KOPT-K1 (cell line): Measurements from ENCODE around the gene CCDC136.

Experiments
- H3K27ac ChIP-seq: fragments of 200-600 bp; sonication (generic); 2 replicates; pipeline ENCODE4 v1.5.1; 2016; ENCODE audit warnings: antibody characterized with exemption, mild to moderate bottlenecking, low read depth, low read length; ENCODE audit not compliant: poor library complexity, severe bottlenecking
- H3K36me3 ChIP-seq: fragments of 200-600 bp; sonication (generic); 2 replicates; pipeline ENCODE4 v1.5.1; 2017; ENCODE audit warnings: antibody characterized with exemption, mild to moderate bottlenecking, low read length, moderate library complexity; ENCODE audit not compliant: insufficient read depth
- H3K9me3 ChIP-seq: fragments of 200-600 bp; sonication (generic); 2 replicates; pipeline ENCODE4 v1.5.1; 2017; ENCODE audit warnings: antibody characterized with exemption, low read length, mild to moderate bottlenecking; ENCODE audit not compliant: insufficient read depth, poor library complexity, severe bottlenecking

The CCDC136 gene

GRCh38 chr7:128790315-128791041 lies 1.3 kb upstream of the CCDC136 start:
- Histone ChIP-seq H3K9me3 (no peaks in the 10 kb centered on the region), H3K27ac (peak overlapping the region; percentile 51), H3K36me3 (peaks cover 11% of the 10 kb centered on the region; the same call in 1 of the 2 replicates)

- no peaks in the 10 kb centered on the region for H3K9me3 ChIP-seq
- H3K36me3 ChIP-seq = peaks cover 17% of the 10 kb centered on the region; the same call in 1 of the 2 replicates
- peak overlapping the region; percentile 51 for H3K27ac ChIP-seq
These were observed 182 bp downstream of the CCDC136 start for GRCh38 chr7:128791972-128792327.

- Histone ChIP-seq H3K27ac (no peak overlapping the region), H3K9me3 (no peaks in the 10 kb centered on the region), H3K36me3 (peaks cover 22% of the 10 kb centered on the region; the same call in 1 of the 2 replicates)
These were observed 858 bp downstream of the CCDC136 start for GRCh38 chr7:128792471-128793180.

- Histone ChIP-seq H3K9me3 (no peaks in the 10 kb centered on the region), H3K36me3 (peaks cover 22% of the 10 kb centered on the region; the same call in 1 of the 2 replicates), H3K27ac (no peak overlapping the region)
These were observed 1.4 kb downstream of the CCDC136 start for GRCh38 chr7:128793181-128793547.

GRCh38 chr7:128794020-128794419 lies 2.3 kb downstream of the CCDC136 start:
- H3K27ac ChIP-seq = no peak overlapping the region
- peaks cover 22% of the 10 kb centered on the region; the same call in 1 of the 2 replicates for H3K36me3 ChIP-seq
- no peaks in the 10 kb centered on the region for H3K9me3 ChIP-seq

- Histone ChIP-seq H3K27ac (no peak overlapping the region), H3K9me3 (no peaks in the 10 kb centered on the region), H3K36me3 (peaks cover 22% of the 10 kb centered on the region; the same call in 1 of the 2 replicates)
These were observed 2.7 kb downstream of the CCDC136 start for GRCh38 chr7:128794436-128794835.

GRCh38 chr7:128795129-128795528 lies 3.4 kb downstream of the CCDC136 start:
- Histone ChIP-seq H3K27ac (no peak overlapping the region), H3K9me3 (no peaks in the 10 kb centered on the region), H3K36me3 (peaks cover 22% of the 10 kb centered on the region; the same call in 1 of the 2 replicates)

GRCh38 chr7:128796327-128796726 lies 4.6 kb downstream of the CCDC136 start:
- Histone ChIP-seq H3K9me3 (no peaks in the 10 kb centered on the region), H3K36me3 (peaks cover 27% of the 10 kb centered on the region; the same call in 1 of the 2 replicates), H3K27ac (no peak overlapping the region)

GRCh38 chr7:128799451-128799850 lies 7.7 kb downstream of the CCDC136 start:
- no peaks in the 10 kb centered on the region for H3K9me3 ChIP-seq
- peaks cover 52% of the 10 kb centered on the region; the same call in 1 of the 2 replicates for H3K36me3 ChIP-seq
- no peak overlapping the region for H3K27ac ChIP-seq

- Histone ChIP-seq H3K27ac (no peak overlapping the region), H3K9me3 (no peaks in the 10 kb centered on the region), H3K36me3 (peaks cover 52% of the 10 kb centered on the region; the same call in 1 of the 2 replicates)
These were observed 8.8 kb downstream of the CCDC136 start for GRCh38 chr7:128800567-128800966.

- Histone ChIP-seq H3K27ac (no peak overlapping the region), H3K36me3 (peaks cover 56% of the 10 kb centered on the region; the same call in 1 of the 2 replicates), H3K9me3 (no peaks in the 10 kb centered on the region)
These were observed 9.2 kb downstream of the CCDC136 start for GRCh38 chr7:128801003-128801402.

- Histone ChIP-seq H3K27ac (no peak overlapping the region), H3K36me3 (peaks cover 60% of the 10 kb centered on the region; the same call in 1 of the 2 replicates), H3K9me3 (no peaks in the 10 kb centered on the region)
These were observed 10.1 kb downstream of the CCDC136 start for GRCh38 chr7:128801667-128802418.

- H3K27ac ChIP-seq = no peak overlapping the region
- peaks cover 78% of the 10 kb centered on the region; the same call in 1 of the 2 replicates for H3K36me3 ChIP-seq
- no peaks in the 10 kb centered on the region for H3K9me3 ChIP-seq
These were observed 12.7 kb downstream of the CCDC136 start for GRCh38 chr7:128804484-128804883.

GRCh38 chr7:128805225-128805624 lies 13.5 kb downstream of the CCDC136 start:
- Histone ChIP-seq H3K36me3 (peaks cover 85% of the 10 kb centered on the region), H3K9me3 (no peaks in the 10 kb centered on the region)

GRCh38 chr7:128807191-128807590 lies 15.4 kb downstream of the CCDC136 start:
- Histone ChIP-seq H3K36me3 (peaks cover 90% of the 10 kb centered on the region), H3K9me3 (no peaks in the 10 kb centered on the region), H3K27ac (no peak overlapping the region)

More at GRCh38 chr7:128805225-128805624, 13.5 kb downstream of the CCDC136 start:
- no peak overlapping the region for H3K27ac ChIP-seq
